Measurements from ENCODE around the gene TMPRSS11D. TPM values are rescaled to one million over a fixed set of nuclear protein-coding genes. Genes with fewer than 3 reads are reported as not detected.

The TMPRSS11D gene
- total RNA-seq (2021; ENCODE audit: unreplicated experiment) (not detected), Bru-seq, nascent RNA (not detected), BruChase-seq, experiment 1, labeled RNA remaining after a 6-hour chase (not detected), BruChase-seq, experiment 2, labeled RNA remaining after a 2-hour chase (percentile 1 among the genes with signal in this experiment)
- polyA plus RNA-seq (2012), result 0.05 TPM in 1 of 2 replicates, not detected in the other
- long read RNA-seq, result 0 reads

- Histone ChIP-seq H3K4me3 (replicated peaks in 1 of 2; ENCODE audit: low read depth in 1 of 2, low read length in 2 of 2) (no peak within 1 kb of the TSS), H4K20me1 (ENCODE audit: insufficient read depth) (no peaks in the 10 kb centered on the region), H3K9ac (ENCODE audit: low read length) (no peak within 1 kb of the TSS), H3K27ac (ENCODE audit: low read depth, low read length) (no peak within 1 kb of the TSS), H2AFZ (ENCODE audit: low read depth, low read length, poor library complexity, severe bottlenecking) (no peak within 1 kb of the TSS), H3K4me2 (ENCODE audit: low read length) (no peak within 1 kb of the TSS), H3K4me1 (ENCODE audit: control insufficient read depth in 1 of 2, insufficient read depth in 2 of 2, low read length in 2 of 2) (peaks cover 4 to 13% of the 10 kb centered on the region in 2 experiments; a peak in 3 of 4 replicates), H3K9me3 (ENCODE audit: control insufficient read depth in 1 of 2, insufficient read depth in 1 of 2, low read depth in 1 of 2, low read length in 2 of 2) (no peaks in the 10 kb centered on the region), H3K9me2 (ENCODE audit: insufficient read depth) (no peaks in the 10 kb centered on the region), H3K36me3 (ENCODE audit: control insufficient read depth in 1 of 2, insufficient read depth in 2 of 2, low read length in 2 of 2) (no peaks in the 10 kb centered on the region), H3K27me3 (ENCODE audit: insufficient read depth, low read length) (no peaks in the 10 kb centered on the region), H3K79me2 (ENCODE audit: insufficient read depth, low read length) (no peaks in the 10 kb centered on the region)
- ChIA-PET RAD21 (ENCODE audit: low non-redundant PET in 1 of 2, low total read pairs in 2 of 2, uncharacterized antibody in 2 of 2, unreplicated experiment in 2 of 2) (no interaction called here), CTCF (no interaction called here), POLR2A (no interaction called here)
- ATAC-seq, result no peak
- no peak for DNase-seq (ENCODE audit: low read depth, low spot score)
- intact Hi-C loops (cut with micrococcal nuclease), result no loop called here
- TF ChIP-seq SRF (IDR thresholded peaks at IDR 0.05; ENCODE audit: low read depth), result no peak
- no peak for TF ChIP-seq SIN3A (IDR thresholded peaks at IDR 0.05; ENCODE audit: low read depth)
- no peak for TF ChIP-seq FOSL1 (IDR thresholded peaks at IDR 0.05; ENCODE audit: low read depth)
- no peak for TF ChIP-seq POLR2A (IDR thresholded peaks at IDR 0.05; ENCODE audit: borderline replicate concordance, extremely low read depth, insufficient read depth, insufficient read length)
- no peak for TF ChIP-seq CTCF (IDR thresholded peaks at IDR 0.05 in 2 of 3, conservative IDR thresholded peaks at IDR 0.05 in 1 of 3; ENCODE audit: borderline replicate concordance in 1 of 3, insufficient read depth in 1 of 3, low read depth in 2 of 3, low read length in 2 of 3)
- no peak for TF ChIP-seq EGR1 (IDR thresholded peaks at IDR 0.05; ENCODE audit: low read depth)
- no peak for TF ChIP-seq SP1 (IDR thresholded peaks at IDR 0.05; ENCODE audit: low read depth)
- TF ChIP-seq EZH2phosphoT487 (IDR thresholded peaks at IDR 0.05; ENCODE audit: borderline replicate concordance), result no peak
- no peak for TF ChIP-seq YY1 (IDR thresholded peaks at IDR 0.05; ENCODE audit: extremely low read depth, insufficient replicate concordance, low read depth, low read length)
- TF ChIP-seq CEBPB (IDR thresholded peaks at IDR 0.05; ENCODE audit: low read depth), result no peak
- TF ChIP-seq REST (IDR thresholded peaks at IDR 0.05; ENCODE audit: low read depth), result no peak
- no peak for TF ChIP-seq POLR2AphosphoS5 (IDR thresholded peaks at IDR 0.05; ENCODE audit: low read depth, low read length)
- no peak for TF ChIP-seq ZFX (IDR thresholded peaks at IDR 0.05)
- no peak for TF ChIP-seq JUND (IDR thresholded peaks at IDR 0.05)
- BruUV-seq (replicated peaks), result no TSS peak
These were observed at the start of gene TMPRSS11D for GRCh38 chr4:67883902-67884301. Gene TMPRSS11D, minus strand, starts transcription at chr4:67884002. Its CDS starts 69 bp downstream, at chr4:67883933.
